GF-D8 (cell line): ENCODE data around the gene CCN5.
"Not testable (repeated sequence)": the region's sequence is repeated elsewhere in the genome, so short reads cannot be mapped to it uniquely, and the experiment has no call there.

Experiments
- DNase-seq: peaks from one replicate; lab custom pipeline; 2025; lab: John Stamatoyannopoulos, UW

The CCN5 gene

GRCh38 chr20:44695295-44695673, 19.9 kb upstream of the CCN5 start:
- DNase-seq: no peak

GRCh38 chr20:44695674-44696300, 19.4 kb upstream of the CCN5 start:
- no peak for DNase-seq

- DNase-seq: no peak
Measured at GRCh38 chr20:44696315-44696714, 18.9 kb upstream of the CCN5 start.

- DNase-seq: not testable (repeated sequence)
Measured at GRCh38 chr20:44697041-44697440, 18.1 kb upstream of the CCN5 start.

GRCh38 chr20:44698351-44698750, 16.8 kb upstream of the CCN5 start:
- no peak for DNase-seq

GRCh38 chr20:44700306-44700705, 14.9 kb upstream of the CCN5 start:
- no peak for DNase-seq

- no peak for DNase-seq
Measured at GRCh38 chr20:44701118-44701857, 13.9 kb upstream of the CCN5 start.

GRCh38 chr20:44701858-44702256, 13.3 kb upstream of the CCN5 start:
- DNase-seq: no peak

GRCh38 chr20:44702776-44703175, 12.4 kb upstream of the CCN5 start:
- peak; percentile 46 for DNase-seq

GRCh38 chr20:44703183-44703925, 11.8 kb upstream of the CCN5 start:
- DNase-seq: no peak

GRCh38 chr20:44703956-44704488, 11.1 kb upstream of the CCN5 start:
- no peak for DNase-seq

- no peak for DNase-seq
Measured at GRCh38 chr20:44704551-44704971, 10.6 kb upstream of the CCN5 start.

- DNase-seq: no peak
Measured at GRCh38 chr20:44705364-44706094, 9.6 kb upstream of the CCN5 start.

GRCh38 chr20:44706301-44707017, 8.7 kb upstream of the CCN5 start:
- no peak for DNase-seq

- no peak for DNase-seq
Measured at GRCh38 chr20:44707018-44707579, 8.1 kb upstream of the CCN5 start.

GRCh38 chr20:44709380-44709779, 5.8 kb upstream of the CCN5 start:
- no peak for DNase-seq

- no peak for DNase-seq
Measured at GRCh38 chr20:44709797-44710196, 5.4 kb upstream of the CCN5 start.

GRCh38 chr20:44711237-44711636, 3.9 kb upstream of the CCN5 start:
- no peak for DNase-seq

- DNase-seq: no peak
Measured at GRCh38 chr20:44714102-44714700, 968 bp upstream of the CCN5 start.

- DNase-seq: no peak
Measured at GRCh38 chr20:44715499-44716308, 535 bp downstream of the CCN5 start.
